Measurements from ENCODE around the gene BEND7.
A peak's percentile ranks its signal among the peaks of the same experiment; 100 is the strongest.
"Not testable (repeated sequence)": the region's sequence is repeated elsewhere in the genome, so short reads cannot be mapped to it uniquely, and the experiment has no call there.

Gene BEND7

GRCh38 chr10:13537985-13538384 is 9.2 kb upstream of the BEND7 start:
- not testable (repeated sequence) for H3K9ac ChIP-seq (ENCODE audit: low read length); H3K27ac ChIP-seq (ENCODE audit: low read depth, low read length); H3K27me3 ChIP-seq (ENCODE audit: control insufficient read depth, insufficient read depth, low read length); H3K4me3 ChIP-seq (ENCODE audit: low read length); H3K36me3 ChIP-seq (ENCODE audit: control insufficient read depth, insufficient read depth, low read length); H3K4me1 ChIP-seq (ENCODE audit: control insufficient read depth, insufficient read depth, low read length)

DNA sequence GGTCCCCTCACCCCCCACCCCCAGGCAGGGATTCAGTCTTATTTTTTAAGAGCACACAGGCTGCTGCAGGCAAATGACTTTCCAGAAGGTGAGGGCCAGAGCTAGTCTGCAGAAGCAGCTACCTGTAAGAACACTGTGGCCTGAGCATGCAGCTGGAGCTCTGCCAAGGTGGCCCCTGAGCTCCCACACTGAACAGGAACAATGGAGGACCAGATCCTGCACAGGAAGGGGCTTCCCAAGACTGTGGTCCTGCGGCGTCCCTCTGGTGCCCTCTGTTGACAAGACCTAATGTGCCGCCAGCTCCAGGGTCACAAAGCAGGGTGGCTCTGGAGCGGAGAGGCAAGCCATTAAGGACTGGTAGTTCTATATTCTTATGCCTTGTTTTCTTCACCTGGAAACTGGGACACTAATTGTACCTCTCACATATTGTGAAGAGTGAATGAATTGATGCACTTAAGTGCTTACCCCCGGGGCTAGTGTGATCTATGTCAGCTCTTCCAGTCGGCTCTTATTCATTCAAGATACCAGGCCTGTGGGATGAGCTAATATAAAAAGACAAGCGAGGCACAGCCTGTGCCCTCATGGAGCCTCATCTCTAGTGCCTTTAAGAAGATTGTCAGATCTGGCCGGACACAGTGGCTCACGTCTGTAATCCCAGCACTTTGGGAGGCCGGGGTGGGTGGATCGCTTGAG is 8.0 kb upstream of the BEND7 start:
- Histone ChIP-seq H3K4me3 (ENCODE audit: low read length) (no peak overlapping the region), H3K9ac (ENCODE audit: low read length) (no peak overlapping the region), H3K4me1 (ENCODE audit: control insufficient read depth, insufficient read depth, low read length) (no peaks in the 10 kb centered on the region), H3K27ac (ENCODE audit: low read depth, low read length) (no peak overlapping the region), H3K27me3 (ENCODE audit: control insufficient read depth, insufficient read depth, low read length) (no peaks in the 10 kb centered on the region), H3K36me3 (ENCODE audit: control insufficient read depth, insufficient read depth, low read length) (no peaks in the 10 kb centered on the region)

- H3K9ac ChIP-seq (ENCODE audit: low read length) = no peak overlapping the region
- no peak overlapping the region for H3K27ac ChIP-seq (ENCODE audit: low read depth, low read length)
- no peak overlapping the region for H3K4me3 ChIP-seq (ENCODE audit: low read length)
Measured at GRCh38 chr10:13535346-13535745, 6.5 kb upstream of the BEND7 start.

GRCh38 chr10:13529714-13529973 is 830 bp upstream of the BEND7 start:
- H3K27ac ChIP-seq (ENCODE audit: low read depth, low read length) = peak overlapping the region; percentile 79
- H3K4me1 ChIP-seq (ENCODE audit: control insufficient read depth, insufficient read depth, low read length) = peaks cover 11% of the 10 kb centered on the region
- no peaks in the 10 kb centered on the region for H3K27me3 ChIP-seq (ENCODE audit: control insufficient read depth, insufficient read depth, low read length)
- peak overlapping the region; percentile 62 for H3K9ac ChIP-seq (ENCODE audit: low read length)
- peak overlapping the region; percentile 67 for H3K4me3 ChIP-seq (ENCODE audit: low read length)
- no peaks in the 10 kb centered on the region for H3K36me3 ChIP-seq (ENCODE audit: control insufficient read depth, insufficient read depth, low read length)

More at GRCh38 chr10:13535346-13535745, 6.5 kb upstream of the BEND7 start:
- no peaks in the 10 kb centered on the region for H3K36me3 ChIP-seq (ENCODE audit: control insufficient read depth, insufficient read depth, low read length)
- no peaks in the 10 kb centered on the region for H3K27me3 ChIP-seq (ENCODE audit: control insufficient read depth, insufficient read depth, low read length)
- no peaks in the 10 kb centered on the region for H3K4me1 ChIP-seq (ENCODE audit: control insufficient read depth, insufficient read depth, low read length)

DNA sequence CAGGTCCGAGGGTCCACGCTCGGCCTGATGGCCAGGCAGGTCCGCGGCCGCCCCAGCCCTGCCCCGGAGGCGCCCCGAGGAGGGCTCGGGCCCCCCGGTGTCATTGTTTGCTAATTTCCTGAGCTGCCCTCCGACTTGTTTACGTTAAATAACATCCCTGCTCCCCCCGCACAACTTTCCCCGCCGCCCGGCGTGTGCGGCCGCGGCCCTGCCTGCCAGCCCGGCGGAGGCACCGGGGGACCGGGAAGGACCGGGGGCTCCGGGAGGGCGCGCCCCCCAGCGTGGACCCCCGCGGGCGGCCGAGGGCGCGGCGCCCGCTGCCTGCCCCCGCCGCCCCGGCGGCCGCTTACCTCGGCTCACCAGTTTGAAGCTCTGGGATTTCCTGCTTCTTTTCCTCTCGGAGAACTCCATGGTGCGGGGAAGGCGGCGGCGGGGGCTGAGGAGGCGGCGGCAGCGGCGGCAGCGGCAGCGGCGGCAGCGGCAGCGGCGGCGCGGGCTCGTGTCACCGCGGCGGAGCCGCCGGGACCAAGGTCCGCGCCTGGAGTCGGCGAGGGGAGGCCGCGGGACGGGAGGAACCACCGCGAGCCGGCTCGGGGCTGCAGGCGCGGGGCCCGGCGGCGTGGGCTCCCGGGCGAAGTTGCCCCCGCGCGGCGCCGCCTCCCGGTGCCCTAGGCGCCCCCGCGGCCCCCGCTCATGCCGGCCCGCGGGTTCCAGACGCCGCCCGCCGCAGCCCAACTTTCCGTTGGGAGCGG is 515 bp downstream of the BEND7 start:
- Histone ChIP-seq H3K9ac (ENCODE audit: low read length) (peak overlapping the region; percentile 62), H3K27me3 (ENCODE audit: control insufficient read depth, insufficient read depth, low read length) (no peaks in the 10 kb centered on the region), H3K36me3 (ENCODE audit: control insufficient read depth, insufficient read depth, low read length) (no peaks in the 10 kb centered on the region), H3K27ac (ENCODE audit: low read depth, low read length) (peak overlapping the region; percentile 78), H3K4me1 (ENCODE audit: control insufficient read depth, insufficient read depth, low read length) (peaks cover 11% of the 10 kb centered on the region), H3K4me3 (ENCODE audit: low read length) (peak overlapping the region; percentile 68)

- H3K9ac ChIP-seq (ENCODE audit: low read length) = peak overlapping the region; percentile 62
- no peaks in the 10 kb centered on the region for H3K27me3 ChIP-seq (ENCODE audit: control insufficient read depth, insufficient read depth, low read length)
- H3K27ac ChIP-seq (ENCODE audit: low read depth, low read length) = peak overlapping the region; percentile 78
Measured at GRCh38 chr10:13527864-13528122, 1.0 kb downstream of the BEND7 start.

DNA sequence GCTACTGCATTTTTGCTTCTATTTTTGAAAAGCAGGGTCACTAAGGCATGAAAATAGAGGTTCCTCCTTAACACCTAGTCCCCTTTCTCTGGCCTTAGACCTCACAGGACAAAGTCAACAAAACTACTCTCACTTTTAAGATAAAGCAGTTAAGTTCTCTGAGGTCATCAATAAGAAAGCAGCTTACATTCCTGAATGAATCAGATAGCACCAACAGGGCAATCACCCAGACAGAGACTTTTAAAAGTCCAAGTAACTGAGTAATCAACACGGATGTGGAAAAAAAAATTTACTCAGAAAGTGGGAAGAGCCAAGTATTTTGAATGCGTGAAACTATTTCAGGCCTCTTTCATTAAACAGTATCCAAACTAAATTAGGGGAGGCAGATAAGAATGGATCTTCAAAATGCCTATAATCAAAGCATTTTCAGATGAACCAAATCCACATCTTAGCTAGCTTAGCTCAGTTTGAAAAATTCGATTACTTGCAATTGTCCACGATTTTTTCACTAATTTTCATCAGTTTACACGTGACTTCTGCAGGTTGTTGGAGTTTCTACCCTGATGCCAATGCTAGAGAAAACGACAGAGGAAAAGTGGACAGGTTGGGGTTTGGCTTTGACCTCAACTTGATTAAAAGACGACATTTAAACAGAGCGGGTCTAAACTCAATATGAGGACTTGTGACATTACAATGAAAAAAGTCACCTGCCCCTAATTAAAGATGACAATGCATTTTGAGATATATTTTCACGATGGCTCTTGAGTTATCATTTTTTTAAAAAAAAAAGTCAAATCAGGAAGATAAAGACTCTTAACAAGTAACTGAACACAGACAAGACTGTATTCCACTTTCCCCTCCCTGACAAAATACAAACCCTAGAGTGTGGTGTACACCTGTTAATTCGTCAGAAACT is 1.6 kb downstream of the BEND7 start:
- Histone ChIP-seq H3K9ac (ENCODE audit: low read length) (no peak overlapping the region), H3K4me1 (ENCODE audit: control insufficient read depth, insufficient read depth, low read length) (peaks cover 11% of the 10 kb centered on the region), H3K27me3 (ENCODE audit: control insufficient read depth, insufficient read depth, low read length) (no peaks in the 10 kb centered on the region), H3K4me3 (ENCODE audit: low read length) (peak overlapping the region; percentile 68), H3K36me3 (ENCODE audit: control insufficient read depth, insufficient read depth, low read length) (no peaks in the 10 kb centered on the region), H3K27ac (ENCODE audit: low read depth, low read length) (peak overlapping the region; percentile 78)

More at GRCh38 chr10:13527864-13528122, 1.0 kb downstream of the BEND7 start:
- Histone ChIP-seq H3K4me1 (ENCODE audit: control insufficient read depth, insufficient read depth, low read length) (peaks cover 11% of the 10 kb centered on the region), H3K4me3 (ENCODE audit: low read length) (peak overlapping the region; percentile 68), H3K36me3 (ENCODE audit: control insufficient read depth, insufficient read depth, low read length) (no peaks in the 10 kb centered on the region)

DNA sequence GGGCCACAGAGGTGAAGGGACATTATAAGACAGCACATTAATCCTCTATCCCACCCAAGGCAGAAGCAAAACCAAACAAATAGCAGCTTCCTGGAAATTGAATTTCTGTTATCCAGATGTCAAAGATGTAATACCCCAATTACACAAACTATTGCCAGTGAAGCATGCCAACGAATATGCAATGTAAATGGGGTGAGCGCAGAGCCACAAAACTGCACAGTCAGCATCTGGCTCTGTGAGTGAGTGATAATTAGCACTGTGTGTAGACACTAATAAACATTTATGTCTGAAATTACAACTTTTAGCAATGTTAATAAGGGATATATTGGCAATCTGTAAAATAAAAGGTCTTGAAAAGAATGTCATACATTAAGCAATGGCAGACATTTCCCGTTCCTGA is 3.2 kb downstream of the BEND7 start:
- H3K9ac ChIP-seq (ENCODE audit: low read length) = no peak overlapping the region
- H3K27me3 ChIP-seq (ENCODE audit: control insufficient read depth, insufficient read depth, low read length) = no peaks in the 10 kb centered on the region
- H3K27ac ChIP-seq (ENCODE audit: low read depth, low read length) = no peak overlapping the region

GRCh38 chr10:13521026-13521425 is 7.8 kb downstream of the BEND7 start:
- Histone ChIP-seq H3K36me3 (ENCODE audit: control insufficient read depth, insufficient read depth, low read length) (peaks cover 2% of the 10 kb centered on the region), H3K4me3 (ENCODE audit: low read length) (no peak overlapping the region), H3K27me3 (ENCODE audit: control insufficient read depth, insufficient read depth, low read length) (no peaks in the 10 kb centered on the region), H3K27ac (ENCODE audit: low read depth, low read length) (no peak overlapping the region), H3K9ac (ENCODE audit: low read length) (no peak overlapping the region), H3K4me1 (ENCODE audit: control insufficient read depth, insufficient read depth, low read length) (no peaks in the 10 kb centered on the region)

More for the DNA sequence above, 3.2 kb downstream of the BEND7 start:
- H3K36me3 ChIP-seq (ENCODE audit: control insufficient read depth, insufficient read depth, low read length) = no peaks in the 10 kb centered on the region
- no peak overlapping the region for H3K4me3 ChIP-seq (ENCODE audit: low read length)
- H3K4me1 ChIP-seq (ENCODE audit: control insufficient read depth, insufficient read depth, low read length) = peaks cover 11% of the 10 kb centered on the region

- Histone ChIP-seq H3K4me1 (ENCODE audit: control insufficient read depth, insufficient read depth, low read length) (no peaks in the 10 kb centered on the region), H3K36me3 (ENCODE audit: control insufficient read depth, insufficient read depth, low read length) (peaks cover 2% of the 10 kb centered on the region), H3K9ac (ENCODE audit: low read length) (no peak overlapping the region), H3K4me3 (ENCODE audit: low read length) (no peak overlapping the region), H3K27me3 (ENCODE audit: control insufficient read depth, insufficient read depth, low read length) (no peaks in the 10 kb centered on the region), H3K27ac (ENCODE audit: low read depth, low read length) (no peak overlapping the region)
Measured at GRCh38 chr10:13520194-13520593, 8.6 kb downstream of the BEND7 start.

- H3K4me3 ChIP-seq (ENCODE audit: low read length) = no peak overlapping the region
Measured at GRCh38 chr10:13518076-13518692, 10.6 kb downstream of the BEND7 start.

DNA sequence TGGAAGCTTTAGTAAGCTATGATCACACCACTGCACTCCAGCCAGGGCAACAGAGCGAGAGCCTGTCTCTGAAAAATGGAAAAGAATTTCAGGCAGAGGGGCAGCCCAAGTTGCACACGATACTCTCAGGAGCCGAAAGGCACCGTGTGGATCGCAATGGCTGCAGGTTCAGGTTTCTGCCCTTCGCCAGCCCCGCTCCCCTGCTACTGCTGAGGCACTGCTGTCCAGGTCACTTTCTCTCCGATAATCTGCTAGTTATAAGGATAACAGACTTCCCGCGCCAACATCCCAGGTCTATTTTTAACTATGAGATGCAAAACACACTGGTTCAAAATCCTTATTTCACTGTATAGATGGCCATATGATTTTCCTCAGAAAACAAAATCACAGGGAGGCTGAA is 11.1 kb downstream of the BEND7 start:
- Histone ChIP-seq H3K9ac (ENCODE audit: low read length) (no peak overlapping the region), H3K27ac (ENCODE audit: low read depth, low read length) (no peak overlapping the region), H3K27me3 (ENCODE audit: control insufficient read depth, insufficient read depth, low read length) (no peaks in the 10 kb centered on the region), H3K4me3 (ENCODE audit: low read length) (no peak overlapping the region), H3K36me3 (ENCODE audit: control insufficient read depth, insufficient read depth, low read length) (peaks cover 2% of the 10 kb centered on the region), H3K4me1 (ENCODE audit: control insufficient read depth, insufficient read depth, low read length) (no peaks in the 10 kb centered on the region)

More at GRCh38 chr10:13518076-13518692, 10.6 kb downstream of the BEND7 start:
- Histone ChIP-seq H3K27me3 (ENCODE audit: control insufficient read depth, insufficient read depth, low read length) (no peaks in the 10 kb centered on the region), H3K9ac (ENCODE audit: low read length) (no peak overlapping the region), H3K36me3 (ENCODE audit: control insufficient read depth, insufficient read depth, low read length) (peaks cover 2% of the 10 kb centered on the region), H3K27ac (ENCODE audit: low read depth, low read length) (no peak overlapping the region), H3K4me1 (ENCODE audit: control insufficient read depth, insufficient read depth, low read length) (no peaks in the 10 kb centered on the region)

Data from rectal smooth muscle tissue (tissue), 1 donor.